NCI-H446 (cell line): ENCODE data around the gene ADISSP.

Experiments
- DNase-seq, 2 experiments: peaks; one replicate each; lab custom pipeline; 2025; lab: John Stamatoyannopoulos, UW

The ADISSP gene

DNA sequence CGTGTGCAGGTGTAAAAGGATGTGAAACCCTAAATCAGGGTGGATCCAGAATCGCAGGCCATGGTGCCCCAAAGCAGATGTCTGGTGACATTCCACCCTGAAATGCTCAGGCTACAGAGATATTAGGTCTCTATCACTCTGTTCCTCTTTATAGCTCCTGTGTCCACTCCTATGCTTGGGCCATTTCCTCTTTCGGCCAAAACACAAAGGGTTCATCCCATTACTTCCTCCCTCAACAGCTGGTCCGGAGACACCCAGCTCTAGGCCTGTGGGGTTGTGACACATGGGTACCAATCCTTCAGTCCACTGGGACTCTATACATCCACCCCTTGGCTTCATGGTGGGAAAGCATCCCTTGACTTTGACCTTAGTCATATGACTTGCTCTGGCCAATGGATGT, 53.5 kb downstream of the ADISSP start:
- no peak for DNase-seq

DNA sequence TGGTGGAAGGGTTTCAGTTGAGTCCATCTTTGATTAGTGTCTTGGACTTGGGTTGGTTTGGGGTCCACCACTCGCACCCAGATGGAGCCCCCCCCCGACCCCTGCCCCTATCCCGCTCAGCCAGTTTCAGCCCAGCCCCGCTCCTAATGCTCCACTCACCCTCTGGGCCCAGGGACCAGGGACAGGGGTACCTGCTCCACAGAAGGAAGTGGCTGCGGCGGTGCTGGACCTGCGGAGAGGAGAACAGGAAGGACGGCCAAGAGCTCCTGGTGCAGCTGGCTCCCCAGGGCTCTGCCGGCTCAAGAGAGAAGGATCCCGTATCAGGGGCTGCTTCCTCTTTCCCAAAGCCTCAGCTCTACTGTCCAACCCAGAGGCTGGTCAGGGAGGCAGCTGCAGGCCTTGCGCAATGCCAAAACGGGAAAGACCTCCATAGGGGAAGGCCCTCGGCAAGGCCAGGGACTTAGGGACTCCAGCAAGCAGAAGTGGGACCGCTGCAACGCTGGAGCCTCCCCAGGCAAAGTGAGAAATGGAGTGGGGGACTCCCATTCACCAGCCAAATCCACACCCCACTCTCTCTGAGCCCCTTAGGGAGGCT, 55.2 kb downstream of the ADISSP start, which contains the start of gene SIGLEC1:
Gene SIGLEC1, minus strand, starts transcription at position 322 of the 595 bp plus-strand sequence. CDS start 5,472 bp downstream, outside the sequence.
- DNase-seq, result no peak

DNA sequence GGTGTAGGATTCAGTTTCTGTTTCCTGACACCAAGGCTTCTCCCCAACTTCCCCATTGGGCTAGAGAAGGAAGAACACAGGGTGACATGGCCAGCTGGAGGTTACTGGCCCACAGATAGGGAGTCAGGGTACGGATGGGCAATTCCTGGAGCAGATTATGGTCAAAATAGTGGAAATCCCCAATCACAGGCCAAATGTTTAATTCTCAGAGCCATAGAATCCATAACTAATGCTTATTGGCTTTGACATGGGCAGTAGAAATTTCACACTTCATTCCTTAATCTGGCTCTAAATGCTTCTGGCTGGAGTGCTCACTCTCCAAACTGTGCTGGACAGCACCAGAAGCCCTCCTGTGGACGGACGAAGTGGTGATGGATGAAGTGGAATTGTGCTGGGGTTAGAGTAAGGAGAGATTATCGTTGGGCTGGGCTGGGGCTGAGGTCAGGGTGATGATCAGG, 56.0 kb downstream of the ADISSP start:
- DNase-seq, result no peak

DNA sequence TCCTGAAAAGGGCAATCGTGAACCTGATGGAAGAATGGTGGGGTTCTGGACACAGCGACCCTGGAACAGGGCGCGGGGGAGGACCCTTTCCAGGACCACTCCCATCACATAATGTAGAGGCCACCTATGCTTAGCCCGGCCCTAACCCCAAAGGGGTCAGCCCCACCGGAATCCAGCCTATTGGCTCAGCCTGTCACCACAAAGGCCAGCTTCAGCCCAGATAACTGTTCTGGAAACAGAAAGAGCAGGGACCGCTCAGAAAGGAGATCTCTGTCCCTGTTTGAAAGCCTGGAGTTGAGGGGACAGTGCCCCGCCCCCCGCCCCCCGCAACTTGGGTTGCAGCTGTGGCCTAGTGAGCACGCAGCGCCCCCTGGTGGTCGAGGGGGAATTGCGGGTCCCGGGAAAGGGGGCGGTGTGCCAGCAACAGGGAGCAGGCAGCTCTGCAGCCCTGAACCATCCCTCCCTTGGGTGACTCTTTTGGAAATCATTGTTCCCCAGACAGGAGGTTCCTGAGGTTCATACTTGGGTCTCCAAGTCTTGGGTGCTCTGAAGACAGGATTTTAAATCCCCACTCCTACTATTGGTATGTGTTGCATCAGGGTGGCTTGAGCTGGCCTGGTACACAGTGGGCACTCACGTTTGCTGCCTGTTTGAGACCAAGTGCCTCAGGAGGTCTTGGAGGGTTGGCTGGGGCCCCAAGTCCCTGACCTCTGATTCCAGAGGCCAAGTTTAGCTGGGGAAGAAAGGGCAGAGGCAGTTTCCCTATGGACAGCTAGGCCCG, 56.7 kb downstream of the ADISSP start:
- peak in 1 of 2 experiments; percentile 50 for DNase-seq

DNA sequence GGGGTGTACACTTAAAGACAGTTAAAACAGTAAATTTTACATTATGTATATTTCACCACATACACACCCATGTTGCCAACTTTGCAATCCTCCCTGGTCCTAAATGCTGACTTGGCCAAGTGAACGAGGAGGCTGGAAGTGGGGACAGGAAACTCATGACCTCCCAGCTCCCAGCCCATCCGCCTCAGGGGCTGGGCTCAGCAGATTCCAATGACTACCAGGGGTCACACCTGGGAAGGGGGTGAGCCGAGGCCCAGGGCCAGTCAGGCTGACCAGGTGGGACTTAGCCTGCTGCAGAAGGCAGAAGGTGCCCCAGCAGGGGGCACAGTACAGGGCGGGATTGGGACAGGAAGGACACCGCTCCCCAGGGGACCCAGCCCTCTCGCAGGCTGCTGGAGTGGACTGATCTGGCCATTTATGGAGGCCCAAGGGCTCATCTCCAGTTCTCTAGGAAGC, 57.5 kb downstream of the ADISSP start:
- no peak for DNase-seq

DNA sequence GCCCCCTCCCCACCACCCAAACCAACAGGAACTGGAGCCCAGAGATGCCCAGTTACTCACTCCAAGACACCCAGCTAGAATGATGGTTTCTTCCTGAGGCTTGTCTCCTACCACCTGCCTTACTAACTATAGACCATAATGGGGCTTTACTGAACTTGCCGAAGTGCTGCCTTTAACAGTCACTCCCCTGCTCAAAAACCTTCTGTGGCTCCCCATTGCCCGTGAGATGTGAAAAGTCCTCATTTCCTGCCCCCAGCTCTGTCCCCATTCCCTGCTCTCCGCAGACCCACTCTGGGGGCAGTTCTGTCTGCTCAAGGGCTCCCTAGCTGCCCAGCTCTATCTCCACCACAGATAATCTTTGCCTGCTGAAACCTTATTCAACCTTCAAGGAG, 60.0 kb downstream of the ADISSP start:
- DNase-seq, result no peak

DNA sequence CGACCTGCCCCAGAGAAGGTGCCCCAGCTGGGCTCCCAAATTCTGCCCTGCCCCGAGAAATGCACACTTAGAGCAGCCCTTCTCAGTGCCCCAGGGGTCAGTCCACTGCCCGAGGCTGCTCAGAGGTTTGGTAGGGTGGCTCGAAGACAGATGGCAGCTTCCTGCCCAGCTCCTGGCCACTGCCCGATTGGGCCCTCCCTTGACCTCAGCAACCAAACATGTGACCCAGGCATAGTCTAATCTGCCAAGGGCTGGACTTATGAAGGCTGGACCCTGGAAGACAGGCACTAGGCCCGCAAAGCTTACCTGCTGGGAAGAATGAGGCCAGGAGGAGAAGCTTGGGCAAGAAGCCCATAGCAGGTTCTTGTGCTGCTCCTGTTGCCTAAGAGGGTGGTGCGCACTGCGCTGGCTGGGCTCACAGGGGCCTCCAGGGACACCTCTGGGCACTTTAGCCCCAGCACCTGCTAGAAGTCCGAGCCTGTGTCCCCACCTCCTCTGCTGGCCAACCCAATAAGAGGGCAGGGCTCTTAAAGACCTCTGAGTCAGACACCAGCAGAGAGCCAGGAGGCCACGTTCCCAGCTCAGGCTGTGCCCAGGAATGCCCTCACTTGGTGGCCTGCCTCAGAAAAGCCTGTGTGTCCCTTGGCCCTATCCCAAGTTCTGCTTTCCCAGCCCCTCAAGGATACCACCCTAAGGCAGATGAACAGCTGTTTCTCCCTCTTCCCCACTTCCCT, 60.6 kb downstream of the ADISSP start:
- DNase-seq, result no peak

DNA sequence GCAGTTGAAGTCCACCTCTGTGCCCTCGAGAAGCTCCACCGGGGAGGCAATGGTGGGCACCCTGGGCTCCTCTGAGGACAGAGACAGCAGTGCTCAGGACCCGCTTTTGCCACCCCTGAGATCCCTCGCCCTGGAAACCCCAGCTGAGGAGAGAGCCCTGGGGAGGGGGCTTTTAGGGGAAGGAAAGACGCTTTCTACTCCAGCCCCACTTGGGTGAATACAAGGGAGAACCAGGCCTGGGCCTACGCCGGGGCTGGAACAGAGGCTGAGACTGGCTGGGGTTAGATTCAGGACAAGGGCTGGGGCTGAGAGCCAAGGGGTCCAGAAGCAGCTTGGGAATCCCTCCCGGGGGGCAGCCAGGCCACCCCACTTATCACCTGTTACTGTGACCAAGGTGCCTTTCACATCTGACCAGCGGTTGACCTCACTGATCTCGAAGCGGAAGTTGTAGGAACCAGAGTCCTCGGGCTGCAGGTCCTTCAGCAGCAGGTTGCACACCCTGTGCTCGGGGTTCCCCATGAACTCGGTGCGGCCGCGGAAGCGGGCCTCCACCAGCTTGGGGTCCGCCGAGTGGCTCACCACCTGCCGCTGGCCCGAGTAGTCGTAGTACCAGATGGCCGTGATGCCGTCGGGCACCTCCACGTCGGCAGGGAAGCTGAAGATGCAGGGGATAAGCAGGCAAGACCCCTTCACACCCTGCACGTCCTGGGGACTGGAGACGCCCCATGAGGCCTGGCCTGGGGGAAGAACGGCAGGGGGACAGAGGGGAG, 61.4 kb downstream of the ADISSP start:
- no peak for DNase-seq

DNA sequence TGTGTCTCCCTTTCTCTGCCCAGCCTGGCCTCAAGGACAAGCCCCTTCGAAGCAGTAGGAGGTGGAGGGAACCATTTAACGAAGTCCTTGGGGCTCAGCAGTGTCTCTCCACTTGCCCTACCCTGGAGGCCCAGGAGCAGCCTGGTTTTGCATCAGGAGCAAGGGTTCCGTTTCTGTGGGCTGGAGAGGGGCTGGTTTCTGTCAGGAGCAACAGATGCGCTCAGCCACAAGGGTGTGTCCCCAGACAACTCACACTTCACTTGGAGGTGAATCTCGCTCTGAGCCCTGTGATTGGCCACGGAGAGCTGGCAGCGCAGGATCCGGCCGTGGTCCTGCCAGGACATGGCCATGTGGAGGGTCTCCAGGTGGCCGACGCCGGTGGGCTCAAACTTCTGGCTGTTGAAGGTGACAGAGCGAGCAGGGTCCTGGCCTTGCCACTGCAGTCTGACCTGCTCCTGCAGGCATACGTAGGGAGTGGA, 62.0 kb downstream of the ADISSP start:
- no peak for DNase-seq

DNA sequence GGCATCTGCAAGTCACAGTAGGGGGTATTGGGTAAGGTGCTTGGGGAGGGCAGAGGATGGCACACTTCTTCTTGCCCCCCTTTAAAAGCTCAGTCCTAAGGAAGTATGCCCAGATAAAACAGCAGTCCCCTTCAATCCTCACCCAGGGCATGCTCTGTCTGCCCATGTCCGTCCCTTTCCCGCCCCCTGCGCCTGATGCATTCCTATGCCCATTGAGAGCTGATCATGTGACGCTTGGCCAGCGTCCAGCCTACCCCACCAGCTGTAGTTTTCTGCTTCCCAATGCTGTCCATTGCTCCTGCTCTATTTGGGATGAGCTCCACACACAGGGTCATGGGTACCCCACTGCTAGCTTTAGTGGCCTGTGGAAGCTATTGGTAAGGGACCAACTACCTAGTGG, 63.5 kb downstream of the ADISSP start:
- DNase-seq, result no peak
